ENCODE results near the gene DGAT2.

DNA sequence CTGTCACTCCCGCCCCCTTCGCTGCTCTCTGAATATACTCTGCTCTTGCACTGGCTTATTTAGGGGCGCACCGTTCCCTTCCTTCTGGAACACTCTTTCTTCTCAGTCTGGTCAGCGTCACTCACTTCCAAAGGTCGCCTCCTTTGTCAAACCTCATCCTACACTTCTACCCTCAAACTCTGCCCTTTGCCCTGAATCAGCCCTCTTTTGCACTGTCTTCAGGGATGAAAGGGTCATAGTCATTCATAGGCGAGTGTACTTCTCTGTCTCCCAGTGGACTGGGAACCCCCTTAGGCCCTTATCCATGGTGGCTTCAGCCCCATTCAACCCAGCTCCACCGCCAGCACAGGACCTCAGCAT is 35.5 kb upstream of the DGAT2 start:
- TF ChIP-seq ATF3 (IDR thresholded peaks at IDR 0.05) (no peak), CTCF (IDR thresholded peaks at IDR 0.05; ENCODE audit: low read depth, low read length, missing input control) (no peak), HNF4A (conservative IDR thresholded peaks at IDR 0.05) (no peak)

Data from liver (tissue), 3 donors.